Ammon's horn (tissue), 1 donor: ENCODE results near the gene DLG4.
A peak's percentile ranks its signal among the peaks of the same experiment; 100 is the strongest.
"Not testable (repeated sequence)": the region's sequence is repeated elsewhere in the genome, so short reads cannot be mapped to it uniquely, and the experiment has no call there.

Experiments used
- DNase-seq: peaks from one replicate; pipeline ENCODE4 v3.0.0-alpha.2; 2016; ENCODE audit warnings: low spot score

DLG4 gene

GRCh38 chr17:7249214-7249613, 29.6 kb upstream of the DLG4 start:
- no peak for DNase-seq

- DNase-seq: no peak
These were observed 29.2 kb upstream of the DLG4 start for GRCh38 chr17:7248796-7249195.

DNA sequence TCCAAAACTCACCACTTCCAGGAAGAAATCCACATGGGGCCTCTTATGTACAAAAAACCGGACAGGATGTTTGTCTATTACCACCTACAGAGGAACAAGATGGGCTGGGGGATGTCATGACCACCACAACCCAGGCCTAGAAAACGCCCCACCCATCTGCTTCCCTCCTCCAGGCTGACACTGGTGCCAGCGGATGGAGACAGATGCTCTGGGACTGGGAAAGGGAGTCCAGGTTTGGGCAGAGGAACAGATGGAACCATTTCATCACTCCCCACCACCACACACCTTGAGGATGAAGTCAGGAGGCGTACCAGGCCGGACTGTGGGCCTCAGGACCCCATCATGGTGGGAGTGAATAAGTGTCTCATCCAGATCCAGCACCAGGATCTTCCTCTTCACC, 27.1 kb upstream of the DLG4 start:
- DNase-seq: no peak

GRCh38 chr17:7243838-7244237, 24.2 kb upstream of the DLG4 start:
- not testable (repeated sequence) for DNase-seq

- DNase-seq: no peak
These were observed 23.8 kb upstream of the DLG4 start for GRCh38 chr17:7243453-7243729.

- peak; percentile 95 for DNase-seq
These were observed 23.2 kb upstream of the DLG4 start for GRCh38 chr17:7242717-7243452.

GRCh38 chr17:7241783-7242716, 22.4 kb upstream of the DLG4 start, which contains the start of gene GABARAP:
Gene GABARAP, minus strand, starts transcription at chr17:7242449. Its CDS starts 119 bp downstream, at chr17:7242330.
- DNase-seq: peak; percentile 97

- no peak for DNase-seq
These were observed 21.6 kb upstream of the DLG4 start for GRCh38 chr17:7241090-7241733.

GRCh38 chr17:7240375-7240774, 20.7 kb upstream of the DLG4 start:
- DNase-seq: peak; percentile 70

DNA sequence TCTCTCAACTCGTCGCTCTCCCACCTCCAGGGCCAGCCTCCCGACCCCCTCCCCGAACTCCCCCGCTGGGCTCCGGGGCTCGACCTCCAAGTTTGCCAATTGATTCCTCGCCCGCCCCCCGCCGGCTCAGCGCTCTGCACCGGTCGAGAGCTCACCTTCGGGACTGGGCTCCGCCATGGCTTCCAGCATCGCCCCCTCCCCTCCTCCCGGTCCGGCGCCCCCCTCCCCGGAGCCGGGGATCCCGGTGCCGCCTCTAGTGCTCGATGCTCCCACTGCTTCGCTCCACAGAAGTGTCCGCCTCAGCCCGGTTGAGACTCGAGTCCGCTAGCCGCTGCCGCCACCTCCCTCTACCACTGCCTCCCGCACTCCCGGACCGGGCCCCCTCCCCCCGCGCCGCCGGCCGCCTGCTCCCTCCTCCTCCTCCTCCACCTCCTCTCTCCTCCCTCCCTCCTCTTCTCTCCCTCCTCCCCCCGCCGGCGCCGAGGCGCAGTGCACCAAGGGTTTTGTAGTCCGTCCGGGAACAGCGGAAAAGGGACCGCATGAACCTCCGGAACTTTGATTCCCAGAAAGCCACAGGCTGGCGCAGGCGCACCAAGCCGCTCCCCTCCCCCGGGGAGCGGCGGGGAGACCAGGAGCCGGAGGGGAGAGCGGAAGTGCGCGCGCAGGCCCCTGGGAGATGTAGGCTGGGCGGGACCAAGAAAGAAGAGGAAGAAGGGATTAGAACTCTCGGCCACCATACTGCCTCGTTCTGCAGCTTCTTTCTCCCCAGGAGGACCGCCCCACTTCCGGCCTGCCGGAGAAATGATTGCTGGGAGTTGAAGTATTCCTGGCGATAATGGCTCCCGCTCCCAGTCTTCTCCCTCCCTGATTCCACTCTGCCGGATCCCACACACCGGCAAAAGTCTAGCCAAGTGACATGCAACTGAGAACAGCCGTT, 19.7 kb upstream of the DLG4 start, which contains the start of gene PHF23:
PHF23 (minus strand) TSS at position 367 of the 937 bp plus-strand sequence; CDS start at position 189, 178 bp downstream.
- peak; percentile 100 for DNase-seq

- DNase-seq: no peak
These were observed 18.9 kb upstream of the DLG4 start for GRCh38 chr17:7238420-7239090.

- no peak for DNase-seq
These were observed 18.3 kb upstream of the DLG4 start for GRCh38 chr17:7237761-7238419.

GRCh38 chr17:7237266-7237760, 17.7 kb upstream of the DLG4 start:
- DNase-seq: no peak

DNA sequence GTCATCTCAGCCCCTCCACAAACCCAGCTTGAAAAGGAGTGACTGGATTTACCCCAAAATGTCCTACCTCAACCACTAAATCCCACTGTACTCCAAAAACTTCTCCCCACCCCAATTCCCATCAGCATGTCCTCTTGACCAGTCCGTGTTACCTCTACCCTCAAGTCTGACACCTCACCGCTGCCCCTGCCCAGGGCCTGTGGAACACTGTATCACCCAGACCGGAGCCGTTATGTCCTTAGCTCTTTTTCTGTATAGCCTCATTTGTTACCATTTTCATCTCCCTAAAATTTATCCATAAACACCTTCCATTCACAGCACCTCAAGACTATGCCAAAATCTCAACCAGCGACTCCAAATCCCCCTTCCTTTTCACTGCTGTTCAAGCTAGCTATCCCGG, 17.2 kb upstream of the DLG4 start:
- DNase-seq: no peak

GRCh38 chr17:7235693-7236665, 16.3 kb upstream of the DLG4 start:
- no peak for DNase-seq

DNA sequence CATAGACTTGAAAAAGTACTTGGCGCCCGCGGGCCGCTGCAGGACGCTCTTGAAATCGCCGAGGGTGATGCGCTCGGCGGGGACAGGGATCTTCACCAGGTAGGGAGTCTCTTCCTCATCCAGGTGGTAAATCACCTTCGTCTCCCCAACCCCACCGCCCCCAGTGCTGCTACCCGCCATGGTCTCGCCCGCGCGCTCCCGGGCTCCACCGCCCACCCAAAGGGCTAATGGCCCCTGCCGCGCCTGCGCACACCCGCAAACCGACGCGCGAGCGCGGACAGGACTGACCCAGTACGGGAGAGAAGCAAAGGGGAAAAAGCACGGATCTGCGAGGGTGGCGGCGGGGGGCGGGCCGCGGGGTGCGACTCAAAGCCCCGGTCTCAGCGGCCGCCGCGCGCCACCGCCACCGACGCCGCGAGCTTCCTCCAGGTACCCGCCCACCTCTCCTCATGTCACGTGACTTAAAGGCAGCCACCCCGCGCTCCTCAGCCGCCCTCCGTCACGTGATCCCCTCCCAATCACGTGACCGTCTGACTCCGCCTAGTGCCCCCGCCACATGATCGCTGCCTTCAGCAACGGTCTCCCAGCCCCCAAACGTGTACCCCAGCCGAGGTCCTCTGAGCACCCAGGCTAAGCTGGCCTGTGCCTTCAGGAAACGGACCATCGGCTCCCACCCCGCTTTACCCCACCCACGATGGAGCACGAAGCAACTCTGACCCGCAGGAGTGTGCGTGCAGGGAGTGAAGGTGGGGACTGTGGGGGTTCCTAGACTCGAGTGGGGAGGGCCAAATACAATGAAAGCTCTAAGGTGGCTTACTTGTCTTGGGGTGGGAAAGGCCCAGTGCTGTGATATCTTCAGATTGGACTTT, 14.7 kb upstream of the DLG4 start, which contains the start of gene DVL2:
DVL2 (minus strand) TSS at position 435 of the 869 bp plus-strand sequence; CDS start at position 180, 255 bp downstream.
- peak; percentile 98 for DNase-seq

DNA sequence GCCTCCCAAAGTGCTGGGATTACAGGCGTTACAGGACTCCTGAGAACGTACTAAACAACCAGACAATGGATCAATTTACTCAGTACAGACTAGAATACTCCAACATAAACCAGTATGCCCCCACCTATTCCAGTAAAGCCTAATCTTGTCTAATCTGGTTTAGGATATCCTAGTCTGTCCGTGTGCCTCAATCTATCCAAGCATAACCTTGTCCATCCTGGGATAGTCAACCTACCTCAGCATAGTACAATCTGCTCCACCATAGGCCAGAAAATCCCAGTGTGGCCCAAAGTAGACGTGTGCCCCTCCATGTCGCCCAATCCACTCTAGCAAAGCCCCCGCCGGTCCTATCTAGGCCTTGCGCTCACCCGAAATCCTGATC, 14.1 kb upstream of the DLG4 start:
- DNase-seq: no peak

DNA sequence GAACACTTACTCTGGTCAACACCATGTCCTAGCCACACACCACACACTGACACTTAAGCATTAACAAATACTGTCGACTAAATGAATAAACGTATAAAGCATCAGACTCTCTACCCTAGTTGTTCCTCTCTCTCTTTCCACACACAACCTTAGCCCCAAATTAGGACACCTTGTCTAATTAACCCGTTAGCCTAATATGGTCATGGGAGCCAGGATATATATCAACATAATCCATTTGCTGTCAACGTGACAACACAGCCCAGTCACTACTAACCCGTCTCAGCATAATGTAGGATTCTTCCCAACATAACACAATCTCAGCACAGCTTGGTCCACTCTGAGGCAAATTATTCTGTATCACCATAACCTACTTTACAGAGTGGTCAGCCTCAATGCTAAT, 12.5 kb upstream of the DLG4 start:
- no peak for DNase-seq
